Transverse colon (tissue), 4 donors: Measurements from ENCODE around the gene PALLD. TPM values are rescaled to one million over a fixed set of nuclear protein-coding genes. Genes with fewer than 3 reads are reported as not detected.
"Not testable (repeated sequence)": the region's sequence is repeated elsewhere in the genome, so short reads cannot be mapped to it uniquely, and the experiment has no call there.

Experiments
- DNase-seq: peaks from one replicate; pipeline ENCODE4 v3.0.0-alpha.2; 2019
- H3K27ac ChIP-seq, 4 donors: fragments of 200-600 bp; sonication (generic); 2 replicates each; pipeline ENCODE4 v1.5.1; 2016 to 2018; ENCODE audit warnings: inconsistent platforms in 4 of 4
- H3K27me3 ChIP-seq: fragments of 200-600 bp; sonication (generic); 2 replicates; pipeline ENCODE4 v1.5.1; 2017; ENCODE audit warnings: inconsistent platforms
- H3K36me3 ChIP-seq, 4 donors: fragments of 200-600 bp; sonication (generic); 2 replicates each; pipeline ENCODE4 v1.5.1; 2017 to 2019; ENCODE audit warnings: inconsistent platforms in 4 of 4
- H3K4me1 ChIP-seq, 4 donors: fragments of 200-600 bp; sonication (generic); 2 replicates each; pipeline ENCODE4 v1.5.1; 2017 to 2020; ENCODE audit warnings: inconsistent platforms in 4 of 4
- H3K4me3 ChIP-seq, 4 donors: fragments of 200-600 bp; sonication (generic); 1 replicate in 1 of 4; 2 replicates in 3 of 4; pipeline versions ENCODE4 v1.5.1 to v1.6.1; 2017 to 2019; ENCODE audit warnings: inconsistent platforms in 4 of 4
- H3K9me3 ChIP-seq, 2 donors: fragments of 200-600 bp; sonication (generic); 2 replicates each; pipeline ENCODE4 v1.5.1; 2017 to 2019; ENCODE audit warnings: inconsistent platforms in 2 of 2
- CTCF ChIP-seq, 5 experiments: fragments of 200-600 bp in 3 of 5; fragments of 450-650 bp in 2 of 5; sonication (generic) in 3 of 5; IDR thresholded peaks; 1 replicate in 2 of 5; 2 replicates in 3 of 5; pipeline ENCODE4 v1.5.1; 2016 to 2017; ENCODE audit warnings: antibody characterized with exemption in 5 of 5, inconsistent platforms in 3 of 5, mild to moderate bottlenecking in 2 of 5, moderate library complexity in 1 of 5
- EP300 ChIP-seq: sonication (generic); formaldehyde crosslinking; IDR thresholded peaks from one replicate; pipeline ENCODE4 v1.6.1; 2017; ENCODE audit warnings: antibody characterized with exemption, low read depth
- POLR2A ChIP-seq: fragments of 450-650 bp; IDR thresholded peaks from one replicate; pipeline ENCODE4 v1.6.1; 2016; ENCODE audit warnings: antibody characterized with exemption, mild to moderate bottlenecking, moderate library complexity
- POLR2AphosphoS5 ChIP-seq, 3 donors: sonication (generic); formaldehyde crosslinking; IDR thresholded peaks; one replicate each; pipeline ENCODE4 v1.6.1; 2016; ENCODE audit warnings: antibody characterized with exemption in 3 of 3
- WGBS, 2 donors: methylation state at CpG; one replicate each; pipeline ENCODE4 v1.1.5; 2018; ENCODE audit warnings: low coverage in 1 of 2; 5-methylcytosine and 5-hydroxymethylcytosine counted together
- in situ Hi-C, 4 donors: fragments of 200-750 bp; cut with MboI; loops; one replicate each; pipeline versions ENCODE4 v1.15.0 to v1.15.1; 2017; ENCODE audit warnings: low sequenced_read_pairs in 3 of 4, low pct_ligation_motif_present in 1 of 4, low pct_unique_long_range_greater_than_20kb in 1 of 4
- intact Hi-C: fragments of 100-400 bp; cut with DNase I; formaldehyde crosslinking; loops from one replicate; pipeline ENCODE4 v1.15.1; 2023; ENCODE audit warnings: low total_unique reads
- total RNA-seq, 4 donors: library from RNA; depleted of rRNA; stranded (reverse); fragments of >200 nt; gene quantifications; one replicate each; pipeline ENCODE4 v1.1.0, GENCODE V29; 2016

The PALLD gene
- total RNA-seq, 4 donors from 2014 or later, result 230 to 309 (median 278) TPM

- WGBS, 2 donors, result 96% methylated on average over 4 of the region's 4 CpGs
These were observed 305.4 kb downstream of the PALLD start for GRCh38 chr4:168802222-168802621.

GRCh38 chr4:168803052-168803451 is 306.2 kb downstream of the PALLD start:
- intact Hi-C loops, H3K9me3 ChIP-seq, in situ Hi-C loops, H3K27me3 ChIP-seq, H3K36me3 ChIP-seq, H3K4me1 ChIP-seq, DNase-seq, H3K4me3 ChIP-seq: not testable (repeated sequence)
- 68 to 77% methylated on average over 4 to 5 of the region's 5 CpGs for WGBS, 2 donors
- H3K27ac ChIP-seq, result peak overlapping the region in 1 of 4 donors; percentile 51

More at GRCh38 chr4:168802222-168802621, 305.4 kb downstream of the PALLD start:
- no peaks in the 10 kb centered on the region for H3K27me3 ChIP-seq
- no peak for DNase-seq
- intact Hi-C loops, result no loop called here
- no peak overlapping the region for H3K4me3 ChIP-seq
- in situ Hi-C loops, result no loop called here
- TF ChIP-seq POLR2A (no peak), POLR2AphosphoS5 (IDR thresholded peaks at IDR 0.05) (no peak), EP300 (no peak), CTCF (IDR thresholded peaks at IDR 0.05) (no peak)
- peaks cover 0 to 9% (median 4%) of the 10 kb centered on the region in 4 donors for H3K4me1 ChIP-seq
- no peaks in the 10 kb centered on the region for H3K9me3 ChIP-seq
- no peak overlapping the region for H3K27ac ChIP-seq
- H3K36me3 ChIP-seq, result no peaks in the 10 kb centered on the region

- TF ChIP-seq POLR2A (no peak), POLR2AphosphoS5 (IDR thresholded peaks at IDR 0.05) (peak in 1 of 3 donors; percentile 19)
- 60 to 67% methylated on average over 3 to 4 of the region's 4 CpGs for WGBS, 2 donors
- DNase-seq, result no peak
- peaks cover 0 to 9% (median 2%) of the 10 kb centered on the region in 4 donors for H3K4me1 ChIP-seq
- in situ Hi-C loops (no loop called here), intact Hi-C loops (no loop called here)
- peak overlapping the region in 3 of 4 donors; percentile 4 to 51 (median 43) for H3K27ac ChIP-seq
- H3K4me3 ChIP-seq, result no peak overlapping the region
- no peaks in the 10 kb centered on the region for H3K9me3 ChIP-seq
- H3K36me3 ChIP-seq, result no peaks in the 10 kb centered on the region
- no peaks in the 10 kb centered on the region for H3K27me3 ChIP-seq
These were observed 306.9 kb downstream of the PALLD start for GRCh38 chr4:168803732-168804131.

GRCh38 chr4:168804146-168804545 is 307.3 kb downstream of the PALLD start:
- intact Hi-C loops (no loop called here), in situ Hi-C loops (no loop called here)
- 73 to 76% methylated on average over 3 of the region's 3 CpGs for WGBS, 2 donors

GRCh38 chr4:168805341-168805740 is 308.5 kb downstream of the PALLD start:
- H3K9me3 ChIP-seq, result no peaks in the 10 kb centered on the region
- no peaks in the 10 kb centered on the region for H3K27me3 ChIP-seq
- intact Hi-C loops (no loop called here), in situ Hi-C loops (no loop called here)
- no peak for DNase-seq
- no peaks in the 10 kb centered on the region for H3K36me3 ChIP-seq
- TF ChIP-seq POLR2AphosphoS5 (IDR thresholded peaks at IDR 0.05) (no peak), CTCF (IDR thresholded peaks at IDR 0.05) (no peak), POLR2A (no peak), EP300 (no peak)
- no peak overlapping the region for H3K27ac ChIP-seq
- H3K4me3 ChIP-seq, result no peak overlapping the region
- 80 to 82% methylated on average over 3 to 5 of the region's 5 CpGs for WGBS, 2 donors
- H3K4me1 ChIP-seq, result peaks cover 0 to 9% (median 2%) of the 10 kb centered on the region in 4 donors

More at GRCh38 chr4:168804146-168804545, 307.3 kb downstream of the PALLD start:
- H3K9me3 ChIP-seq, result no peaks in the 10 kb centered on the region
- DNase-seq, result no peak
- no peaks in the 10 kb centered on the region for H3K36me3 ChIP-seq
- peaks cover 0 to 9% (median 2%) of the 10 kb centered on the region in 4 donors for H3K4me1 ChIP-seq
- H3K4me3 ChIP-seq, result no peak overlapping the region
- no peaks in the 10 kb centered on the region for H3K27me3 ChIP-seq
- H3K27ac ChIP-seq, result peak overlapping the region in 3 of 4 donors; percentile 4 to 51 (median 43)
- TF ChIP-seq POLR2AphosphoS5 (IDR thresholded peaks at IDR 0.05), result no peak

- H3K4me3 ChIP-seq, in situ Hi-C loops, DNase-seq, H3K36me3 ChIP-seq, H3K9me3 ChIP-seq, H3K4me1 ChIP-seq, H3K27me3 ChIP-seq, intact Hi-C loops, H3K27ac ChIP-seq: not testable (repeated sequence)
- 72 to 77% methylated on average over 3 to 4 of the region's 4 CpGs for WGBS, 2 donors
These were observed 309.4 kb downstream of the PALLD start for GRCh38 chr4:168806247-168806646.
